Activated CD8-positive, alpha-beta memory T cell treated with anti-CD3 and anti-CD28 coated beads, Interleukin-2, amount 50 U/mL, for 24 hours (primary cell): ENCODE results near the gene VAMP3.

ENCODE experiments used
- DNase-seq: peaks from one replicate; pipeline ENCODE4 v3.0.0-alpha.2; 2020; ENCODE audit errors: extremely low read depth

Gene VAMP3

DNA sequence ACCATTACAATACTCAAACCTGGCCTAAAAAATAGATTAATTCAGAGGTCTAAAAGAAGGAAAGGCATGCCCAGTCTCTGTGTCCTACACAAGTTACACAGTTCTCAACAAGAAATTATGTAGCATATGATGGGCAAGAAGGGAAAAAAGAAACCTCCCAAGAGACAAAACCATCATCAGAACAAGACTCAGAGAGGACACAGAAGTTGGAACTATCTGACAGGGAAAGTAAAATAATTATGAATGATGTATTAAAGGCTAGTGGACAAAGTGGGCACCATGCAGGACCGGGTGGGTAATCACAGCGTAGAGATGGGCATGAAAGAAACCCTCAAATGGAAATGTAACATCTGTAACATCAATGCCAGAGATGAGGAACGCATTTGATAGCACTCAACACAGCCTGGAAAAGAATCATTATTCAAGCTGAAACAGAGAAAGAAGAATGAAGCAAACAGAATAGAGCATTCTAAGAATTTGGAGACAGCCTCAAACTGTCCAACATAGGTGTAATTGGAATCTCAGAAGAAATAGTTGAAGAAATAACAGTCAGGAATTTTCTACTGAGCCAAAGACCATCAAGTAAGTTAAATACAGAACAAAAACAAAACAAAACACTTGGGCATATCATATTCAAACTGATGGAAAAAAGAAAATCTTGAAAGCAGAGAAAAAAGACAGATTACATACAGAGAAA, 42.7 kb downstream of the VAMP3 start:
- DNase-seq: no peak

DNA sequence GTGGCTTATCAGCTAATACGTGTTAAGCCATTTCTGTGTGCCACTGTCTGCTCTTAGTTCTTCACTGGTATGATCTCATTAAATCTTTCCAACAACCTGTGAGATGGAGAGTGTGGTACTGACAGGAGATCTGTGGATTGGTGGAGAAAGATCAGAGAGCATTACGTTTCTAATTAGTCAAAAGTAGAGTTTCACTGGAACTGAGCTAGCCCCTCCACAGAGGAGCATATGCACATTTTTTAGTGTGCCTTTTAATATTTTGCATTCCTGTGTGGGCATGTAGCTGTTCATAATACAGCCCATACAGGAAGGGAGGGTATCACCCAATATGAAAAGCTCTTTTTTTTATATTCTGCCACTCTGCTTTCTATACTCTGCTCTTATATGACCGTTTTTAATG, 50.2 kb downstream of the VAMP3 start:
- DNase-seq: no peak

DNA sequence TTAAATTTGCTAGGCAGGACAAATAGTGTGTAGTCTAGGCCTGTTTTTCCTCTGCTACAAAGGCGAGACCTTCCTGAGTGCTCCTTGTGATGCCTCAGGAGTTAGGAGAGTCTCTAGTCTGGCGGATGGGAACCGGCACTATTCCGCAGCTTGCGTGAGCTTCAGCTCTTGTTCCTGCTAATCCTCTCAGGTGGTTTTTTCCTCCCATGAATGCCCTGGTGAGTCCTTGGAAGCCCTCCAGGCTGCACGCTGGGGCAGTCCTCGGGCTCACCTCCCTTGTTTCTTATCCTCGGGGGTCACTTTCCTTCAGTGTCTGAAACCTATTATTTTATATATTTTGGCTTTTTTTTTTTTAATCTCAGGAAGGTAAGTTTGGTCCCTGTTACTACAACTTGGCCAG, 53.6 kb downstream of the VAMP3 start:
- no peak for DNase-seq

DNA sequence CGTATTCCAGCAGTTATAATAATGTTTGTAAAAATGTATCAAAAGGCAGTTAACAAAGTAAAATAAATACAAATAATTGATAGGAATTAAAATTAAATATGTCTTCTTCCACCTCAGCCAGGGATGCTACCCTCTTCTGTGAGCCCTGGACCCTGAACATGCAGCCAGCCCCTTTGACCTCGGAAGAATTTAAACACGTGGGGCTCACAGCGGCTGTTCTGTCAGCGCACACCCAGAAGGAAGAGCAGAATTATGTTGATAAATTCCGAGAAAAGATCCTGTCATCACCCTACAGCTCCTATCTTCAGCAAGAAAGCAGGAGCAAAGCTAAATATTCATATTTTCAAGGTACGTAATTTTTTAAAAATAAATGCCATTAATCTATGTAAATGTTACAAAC, 55.3 kb downstream of the VAMP3 start:
- no peak for DNase-seq

DNA sequence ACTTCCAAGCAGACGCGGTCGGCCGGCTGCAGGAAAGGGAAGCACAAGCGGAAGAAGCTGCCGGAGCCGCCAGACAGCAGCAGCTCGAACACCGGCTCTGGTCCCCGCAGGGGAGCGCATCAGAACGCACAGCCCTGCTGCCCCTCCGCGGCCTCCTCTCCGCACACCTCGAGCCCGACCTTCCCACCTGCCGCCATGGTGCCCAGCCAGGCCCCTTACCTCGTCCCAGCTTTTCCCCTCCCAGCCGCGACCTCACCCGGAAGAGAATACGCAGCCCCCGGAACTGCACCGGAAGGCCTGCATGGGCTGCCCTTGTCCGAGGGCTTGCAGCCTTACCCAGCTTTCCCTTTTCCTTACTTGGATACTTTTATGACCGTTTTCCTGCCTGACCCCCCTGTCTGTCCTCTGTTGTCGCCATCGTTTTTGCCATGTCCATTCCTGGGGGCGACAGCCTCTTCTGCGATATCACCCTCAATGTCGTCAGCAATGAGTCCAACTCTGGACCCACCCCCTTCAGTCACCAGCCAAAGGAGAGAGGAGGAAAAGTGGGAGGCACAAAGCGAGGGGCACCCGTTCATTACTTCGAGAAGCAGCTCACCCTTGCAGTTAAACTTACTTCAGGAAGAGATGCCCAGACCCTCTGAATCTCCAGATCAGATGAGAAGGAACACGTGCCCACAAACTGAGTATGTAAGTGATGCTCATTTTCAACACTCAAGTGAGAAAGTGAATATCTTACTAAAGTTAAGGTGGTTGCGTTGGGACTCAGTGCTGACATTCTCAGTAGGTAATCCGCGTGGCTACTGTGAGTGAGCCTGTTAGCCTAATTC, 56.2 kb downstream of the VAMP3 start:
- DNase-seq: no peak
